DND-41 (cell line): ENCODE measurements around the gene USP7.

Experiments used
- ATAC-seq: fragments of 200-7000 bp; cut with Tn5 transposase; 3 replicates; pipeline ENCODE4 v1.9.1; 2021; ENCODE audit warnings: low read depth; ENCODE audit not compliant: insufficient read depth
- DNase-seq: peaks from one replicate; pipeline ENCODE4 v3.0.0-alpha.2; 2020
- H2AFZ ChIP-seq: 2 replicates; pipeline ENCODE4 v1.6.0; 2012; ENCODE audit warnings: low read depth, low read length
- H3K27ac ChIP-seq: 2 replicates; pipeline ENCODE4 v1.5.1; 2012; ENCODE audit warnings: low read length, inconsistent platforms
- H3K27me3 ChIP-seq: fragments of 200-600 bp; sonication (generic); 2 replicates; pipeline ENCODE4 v1.6.0; 2012; ENCODE audit warnings: low read length, mild to moderate bottlenecking, inconsistent platforms; ENCODE audit not compliant: insufficient read depth, poor library complexity
- H3K36me3 ChIP-seq: 2 replicates; pipeline ENCODE4 v1.5.1; 2012; ENCODE audit warnings: low read length, inconsistent platforms; ENCODE audit not compliant: insufficient read depth
- H3K4me1 ChIP-seq: 2 replicates; pipeline ENCODE4 v1.5.1; 2012; ENCODE audit warnings: mild to moderate bottlenecking, low read length; ENCODE audit not compliant: insufficient read depth
- H3K4me2 ChIP-seq: 2 replicates; pipeline ENCODE4 v1.6.0; 2012; ENCODE audit warnings: mild to moderate bottlenecking, moderate library complexity, low read length, inconsistent platforms; ENCODE audit not compliant: insufficient read depth
- H3K4me3 ChIP-seq, 2 experiments: fragments of 200-600 bp in 1 of 2; shearing (Covaris generic) in 1 of 2; 2 replicates each; pipeline ENCODE4 v1.5.1; 2012 to 2016; ENCODE audit warnings: inconsistent platforms in 2 of 2, low read length in 2 of 2, mild to moderate bottlenecking in 2 of 2, low read depth in 1 of 2, moderate library complexity in 1 of 2
- H3K79me2 ChIP-seq: 2 replicates; pipeline ENCODE4 v1.6.0; 2012; ENCODE audit warnings: low read length, inconsistent platforms; ENCODE audit not compliant: insufficient read depth
- H3K9ac ChIP-seq: 2 replicates; pipeline ENCODE4 v1.6.0; 2012; ENCODE audit warnings: low read depth, mild to moderate bottlenecking, inconsistent platforms, low read length, moderate library complexity
- H3K9me3 ChIP-seq: 2 replicates; pipeline ENCODE4 v1.5.1; 2012; ENCODE audit warnings: low read length, moderate library complexity, mild to moderate bottlenecking, inconsistent platforms; ENCODE audit not compliant: insufficient read depth, severe bottlenecking
- H4K20me1 ChIP-seq: 2 replicates; pipeline ENCODE4 v1.6.0; 2012; ENCODE audit warnings: low read length; ENCODE audit not compliant: insufficient read depth
- CTCF ChIP-seq: IDR thresholded peaks from 2 replicates; pipeline ENCODE4 v1.5.1; 2012; ENCODE audit warnings: borderline replicate concordance, low read length, moderate library complexity, mild to moderate bottlenecking; ENCODE audit not compliant: poor library complexity, severe bottlenecking; ENCODE audit errors: extremely low read depth
- EZH2 ChIP-seq: IDR thresholded peaks from 3 replicates; pipeline ENCODE4 v1.6.1; 2012; ENCODE audit warnings: borderline replicate concordance, low read depth, mild to moderate bottlenecking, moderate library complexity, low read length, inconsistent platforms; ENCODE audit not compliant: severe bottlenecking

Gene USP7

GRCh38 chr16:8898660-8899318, 64.9 kb downstream of the USP7 start:
- H2AFZ ChIP-seq = no peak overlapping the region
- no peak overlapping the region for H3K4me2 ChIP-seq
- H4K20me1 ChIP-seq = peaks cover 33% of the 10 kb centered on the region
- ATAC-seq (no peak), DNase-seq (no peak)
- no peak overlapping the region for H3K27ac ChIP-seq
- no peaks in the 10 kb centered on the region for H3K4me1 ChIP-seq
- H3K27me3 ChIP-seq = no peaks in the 10 kb centered on the region
- peaks cover 98% of the 10 kb centered on the region for H3K36me3 ChIP-seq
- no peak overlapping the region for H3K4me3 ChIP-seq
- no peak for TF ChIP-seq CTCF
- no peak for TF ChIP-seq EZH2
- peaks cover 12% of the 10 kb centered on the region; the same call in 1 of the 2 replicates for H3K79me2 ChIP-seq
- H3K9ac ChIP-seq = no peak overlapping the region
- no peaks in the 10 kb centered on the region for H3K9me3 ChIP-seq

- no peak for ATAC-seq
- TF ChIP-seq EZH2 (no peak), CTCF (no peak)
- H3K4me2 ChIP-seq = no peak overlapping the region
Observed at GRCh38 chr16:8894736-8895334, 68.9 kb downstream of the USP7 start.

GRCh38 chr16:8893976-8894690, 69.6 kb downstream of the USP7 start:
- Histone ChIP-seq H3K27me3 (no peaks in the 10 kb centered on the region), H3K4me1 (no peaks in the 10 kb centered on the region), H3K9ac (no peak overlapping the region), H3K27ac (no peak overlapping the region), H4K20me1 (peaks cover 37% of the 10 kb centered on the region), H3K4me3 (no peak overlapping the region), H3K79me2 (peaks cover 6% of the 10 kb centered on the region; the same call in 1 of the 2 replicates), H2AFZ (no peak overlapping the region), H3K9me3 (no peaks in the 10 kb centered on the region), H3K36me3 (peaks cover 98% of the 10 kb centered on the region), H3K4me2 (no peak overlapping the region)
- ATAC-seq (no peak), DNase-seq (no peak)
- TF ChIP-seq EZH2 = no peak
- TF ChIP-seq CTCF = no peak

More at GRCh38 chr16:8894736-8895334, 68.9 kb downstream of the USP7 start:
- Histone ChIP-seq H3K4me1 (no peaks in the 10 kb centered on the region), H3K27ac (no peak overlapping the region), H3K27me3 (no peaks in the 10 kb centered on the region), H3K79me2 (peaks cover 6% of the 10 kb centered on the region; the same call in 1 of the 2 replicates), H2AFZ (no peak overlapping the region), H3K9me3 (no peaks in the 10 kb centered on the region), H4K20me1 (peaks cover 34% of the 10 kb centered on the region), H3K36me3 (peaks cover 98% of the 10 kb centered on the region), H3K4me3 (no peak overlapping the region), H3K9ac (no peak overlapping the region)
- DNase-seq = no peak
